ENCODE results near the gene C1orf141.

DNA sequence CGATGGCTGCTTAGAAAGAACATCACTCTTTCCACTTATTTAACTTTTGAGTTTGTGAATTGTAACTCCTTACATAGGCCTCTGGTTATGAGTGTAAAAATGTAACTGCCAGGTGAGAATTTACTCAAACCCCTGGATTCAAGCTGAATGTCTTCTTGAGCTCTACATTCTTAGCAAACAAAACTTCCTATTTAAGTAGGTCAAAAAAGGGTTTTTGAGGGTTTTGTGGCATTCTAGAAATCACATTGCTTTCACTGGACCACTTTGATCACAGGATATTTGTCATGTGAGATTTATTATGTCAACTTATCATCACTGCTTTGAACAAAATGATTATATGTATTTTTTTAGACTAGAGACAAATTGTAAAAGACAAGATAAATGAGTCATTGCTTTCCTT, 37.2 kb upstream of the C1orf141 start:
- no peak for TF ChIP-seq EZH2 (IDR thresholded peaks at IDR 0.05; ENCODE audit: insufficient read depth, poor library complexity, severe bottlenecking)
- TF ChIP-seq EZH2phosphoT487 (IDR thresholded peaks at IDR 0.05; ENCODE audit: insufficient read depth, low read depth) = no peak
